HG03159 (cell line): ENCODE measurements around the gene ITM2B.

Experiments
- ATAC-seq: cut with Tn5 transposase; IDR thresholded peaks from one replicate; pipeline ENCODE4 v1.9.1; 2021; ENCODE audit warnings: mild to moderate bottlenecking, moderate library complexity; ENCODE audit not compliant: unreplicated experiment

The ITM2B gene

GRCh38 chr13:48255090-48255489, 22.1 kb downstream of the ITM2B start:
- ATAC-seq, result no peak

DNA sequence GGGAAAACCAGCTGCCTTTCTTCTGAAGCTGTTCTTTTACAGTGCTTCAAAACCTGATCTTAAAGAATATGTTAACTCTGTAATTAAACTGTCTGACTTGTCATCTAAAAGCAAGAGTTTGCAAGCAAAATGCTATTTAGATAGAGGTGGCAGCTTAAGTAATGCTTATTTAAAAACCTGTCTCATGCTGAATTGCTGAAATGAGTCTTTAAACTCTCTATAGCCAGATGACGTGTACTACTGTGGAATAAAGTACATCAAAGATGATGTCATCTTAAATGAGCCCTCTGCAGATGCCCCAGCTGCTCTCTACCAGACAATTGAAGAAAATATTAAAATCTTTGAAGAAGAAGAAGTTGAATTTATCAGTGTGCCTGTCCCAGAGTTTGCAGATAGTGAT, 22.9 kb downstream of the ITM2B start:
- ATAC-seq, result no peak

GRCh38 chr13:48258002-48258401, 25.0 kb downstream of the ITM2B start:
- no peak for ATAC-seq

GRCh38 chr13:48258430-48258829, 25.4 kb downstream of the ITM2B start:
- ATAC-seq, result no peak

DNA sequence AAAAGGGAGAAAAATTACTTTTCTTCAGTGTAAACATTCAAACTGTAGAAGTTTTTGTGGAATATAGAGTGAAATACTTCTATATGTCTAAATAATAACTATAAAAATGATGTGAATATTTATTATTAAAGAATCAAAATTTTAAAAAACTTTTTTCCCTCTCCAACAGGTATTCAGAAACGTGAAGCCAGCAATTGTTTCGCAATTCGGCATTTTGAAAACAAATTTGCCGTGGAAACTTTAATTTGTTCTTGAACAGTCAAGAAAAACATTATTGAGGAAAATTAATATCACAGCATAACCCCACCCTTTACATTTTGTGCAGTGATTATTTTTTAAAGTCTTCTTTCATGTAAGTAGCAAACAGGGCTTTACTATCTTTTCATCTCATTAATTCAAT, 28.0 kb downstream of the ITM2B start:
- ATAC-seq, result no peak

- ATAC-seq, result no peak
These were observed 30.2 kb downstream of the ITM2B start for GRCh38 chr13:48263196-48263595.

GRCh38 chr13:48264058-48264457, 31.1 kb downstream of the ITM2B start:
- no peak for ATAC-seq

DNA sequence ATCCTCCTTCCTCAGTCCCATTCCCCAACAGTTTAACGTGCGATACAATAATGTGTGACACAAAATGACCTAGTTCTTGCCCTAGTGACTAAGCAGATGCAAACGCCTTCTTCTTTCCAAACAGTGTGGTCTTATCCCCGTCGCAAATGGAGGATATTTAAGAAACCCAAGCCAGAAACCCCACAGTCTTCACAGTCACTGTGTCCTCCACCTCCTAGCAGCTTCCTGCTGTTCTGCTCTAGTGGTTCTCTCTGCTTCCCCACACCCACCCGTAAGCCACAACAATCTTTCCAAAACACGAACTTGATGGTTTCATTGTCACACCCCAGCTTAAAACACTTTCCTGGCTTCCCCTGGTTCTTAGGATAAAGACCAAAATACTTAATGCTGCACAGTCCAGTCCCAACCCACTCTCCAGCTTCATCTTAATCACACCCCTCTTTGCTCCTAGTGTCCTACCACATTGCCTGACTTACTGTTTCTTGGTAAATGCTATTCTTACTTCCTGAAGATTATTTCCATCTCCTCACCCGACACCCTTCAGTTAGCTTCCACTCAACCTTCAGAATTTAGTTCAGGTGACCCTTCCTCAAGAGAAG, 32.3 kb downstream of the ITM2B start:
- peak; percentile 60 for ATAC-seq

- no peak for ATAC-seq
These were observed 33.1 kb downstream of the ITM2B start for GRCh38 chr13:48266150-48266549.

GRCh38 chr13:48266701-48267639, 34.0 kb downstream of the ITM2B start:
- ATAC-seq, result no peak

DNA sequence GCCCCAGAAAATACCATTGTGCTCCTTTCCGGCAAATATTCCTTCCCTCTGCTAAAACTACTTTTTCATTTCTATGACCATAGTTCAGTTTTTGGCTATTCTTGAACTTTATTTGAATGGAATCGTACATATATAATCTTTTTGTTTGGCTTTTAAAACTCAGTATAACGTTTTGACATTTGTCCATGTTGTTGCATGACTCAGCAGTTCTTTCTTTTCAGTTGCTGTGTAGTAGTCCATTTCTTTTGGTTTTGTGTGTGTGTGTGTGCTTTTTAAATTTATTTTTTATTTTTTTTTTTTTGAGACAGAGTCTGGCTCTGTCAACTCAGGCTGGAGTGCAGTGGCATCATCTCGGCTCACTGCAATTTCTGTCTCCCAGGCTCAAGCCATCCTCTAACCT, 35.0 kb downstream of the ITM2B start:
- no peak for ATAC-seq

DNA sequence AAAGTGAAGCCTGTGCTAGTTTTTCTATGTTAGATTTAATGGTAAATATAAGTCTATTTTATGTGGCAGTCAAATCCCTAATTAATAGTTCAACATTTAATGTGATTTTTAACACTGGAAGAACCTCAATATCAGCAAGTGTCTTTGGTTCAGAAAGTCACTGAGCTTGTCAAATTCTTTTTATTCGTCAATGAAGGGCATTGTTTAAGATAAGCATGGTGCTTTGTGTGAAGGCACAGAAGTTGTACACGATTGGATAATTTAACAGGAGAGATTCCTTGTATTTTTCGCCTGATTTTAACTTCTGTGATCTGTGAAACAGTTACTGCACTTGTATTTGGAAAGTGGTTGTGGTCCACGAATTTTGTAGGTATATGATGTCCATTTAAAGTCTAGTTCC, 40.3 kb downstream of the ITM2B start:
- ATAC-seq, result no peak

DNA sequence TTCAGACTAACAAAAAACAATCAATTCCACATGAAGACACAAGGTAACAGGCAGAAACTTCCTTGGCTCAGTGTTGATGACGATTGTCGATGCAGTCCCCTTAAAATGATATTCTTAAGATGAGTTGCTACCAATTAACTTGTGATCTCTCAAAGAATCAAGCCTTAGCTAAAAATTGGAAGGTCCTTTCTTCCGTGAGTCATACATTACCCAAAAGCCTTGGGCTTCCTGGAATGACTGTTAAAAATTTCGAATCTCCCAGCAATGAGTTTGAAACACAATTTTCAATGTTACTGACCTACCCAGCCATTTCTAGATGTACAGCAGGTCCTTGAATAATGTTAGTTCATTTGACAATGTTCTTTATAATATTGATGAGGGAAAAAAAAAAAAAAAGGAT, 42.5 kb downstream of the ITM2B start:
- no peak for ATAC-seq

DNA sequence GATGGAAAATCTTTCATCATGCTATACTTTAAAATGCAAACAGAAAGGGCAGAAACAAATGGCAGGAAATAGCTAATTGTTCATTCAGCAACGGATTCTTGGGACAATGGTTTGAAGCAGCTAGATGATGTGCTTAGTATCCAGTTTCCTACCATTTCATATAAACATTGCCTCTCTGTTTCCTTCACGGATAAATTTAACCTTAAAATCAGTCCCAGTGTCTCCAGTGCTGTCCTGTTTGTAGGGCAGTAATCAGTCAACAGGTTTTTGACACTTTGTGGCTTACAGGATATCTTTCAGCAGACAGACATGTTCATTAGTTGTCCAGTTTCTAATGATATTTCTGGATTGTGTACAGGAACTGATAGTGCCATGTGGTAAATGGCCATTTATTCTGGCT, 45.8 kb downstream of the ITM2B start:
- ATAC-seq, result no peak

GRCh38 chr13:48281556-48281955, 48.5 kb downstream of the ITM2B start:
- ATAC-seq, result no peak

GRCh38 chr13:48291730-48292129, 58.7 kb downstream of the ITM2B start:
- no peak for ATAC-seq

GRCh38 chr13:48292650-48293049, 59.6 kb downstream of the ITM2B start:
- no peak for ATAC-seq

DNA sequence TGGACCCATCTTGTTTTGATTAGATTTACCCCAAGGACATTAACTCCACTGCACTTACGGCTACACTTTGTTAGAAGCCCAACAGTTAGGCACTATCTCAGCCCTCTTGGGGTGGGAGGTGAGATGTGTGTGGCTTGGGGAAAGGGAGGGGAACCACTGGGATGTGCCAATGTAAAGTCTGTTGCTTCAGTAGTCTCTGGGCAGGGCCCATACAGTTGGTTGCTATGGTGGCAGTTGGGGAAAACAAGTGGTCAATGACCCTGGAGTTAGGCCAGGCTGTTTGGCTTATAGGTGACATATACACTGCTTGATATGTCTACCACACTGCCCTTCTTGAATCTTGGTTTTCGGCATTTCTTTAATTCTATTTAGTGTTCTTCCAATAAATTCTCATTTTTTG, 61.6 kb downstream of the ITM2B start:
- no peak for ATAC-seq

GRCh38 chr13:48295271-48295670, 62.3 kb downstream of the ITM2B start:
- no peak for ATAC-seq

DNA sequence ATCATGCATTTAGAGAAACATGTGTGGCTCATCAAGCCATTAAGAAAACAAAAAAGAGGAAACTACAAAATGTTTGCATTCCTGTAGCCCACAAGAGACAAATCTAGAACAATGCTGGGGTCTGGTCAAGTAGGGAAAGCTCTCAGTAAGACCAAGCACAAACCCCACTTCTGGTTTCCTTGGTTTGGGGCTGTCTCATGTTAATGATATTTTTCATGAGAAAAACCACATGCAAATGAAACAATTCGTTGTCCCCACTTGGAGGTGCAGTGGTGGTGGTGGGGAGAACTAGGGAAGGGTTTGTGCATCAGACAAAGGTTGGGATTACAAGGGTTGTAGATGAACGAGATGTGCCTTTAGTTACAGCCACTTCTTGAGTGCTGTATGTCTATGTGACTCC, 63.5 kb downstream of the ITM2B start:
- no peak for ATAC-seq

DNA sequence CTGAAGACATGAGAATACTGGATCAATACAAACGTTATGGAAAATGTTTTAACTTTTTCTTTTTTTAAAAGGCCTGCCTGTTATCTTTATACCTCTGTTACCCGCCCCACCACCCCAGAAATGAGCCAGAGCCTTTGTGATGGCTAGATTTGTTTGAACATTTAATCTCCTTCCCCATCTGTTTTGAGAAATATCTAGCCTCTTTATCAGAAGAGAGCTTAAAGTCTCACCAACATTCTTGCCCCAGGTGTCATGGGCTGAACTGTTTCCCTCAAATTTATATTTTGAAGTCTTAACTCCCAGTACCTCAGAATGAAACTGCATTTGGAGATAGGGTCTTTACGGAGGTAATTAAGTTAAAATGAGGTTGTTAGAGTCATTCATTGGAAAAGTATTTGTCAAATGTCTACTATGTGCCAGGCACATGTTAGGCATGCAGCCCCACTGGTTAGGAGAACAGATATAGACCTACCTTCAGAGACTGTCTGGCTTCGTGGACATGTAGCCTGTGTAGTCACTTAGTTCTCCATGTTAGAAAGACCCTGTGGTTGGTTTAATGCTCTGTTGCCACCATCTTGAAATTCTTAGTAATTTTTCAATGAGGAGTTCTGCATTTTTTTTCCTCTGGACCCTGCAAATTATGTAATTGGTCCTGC, 64.3 kb downstream of the ITM2B start:
- no peak for ATAC-seq

DNA sequence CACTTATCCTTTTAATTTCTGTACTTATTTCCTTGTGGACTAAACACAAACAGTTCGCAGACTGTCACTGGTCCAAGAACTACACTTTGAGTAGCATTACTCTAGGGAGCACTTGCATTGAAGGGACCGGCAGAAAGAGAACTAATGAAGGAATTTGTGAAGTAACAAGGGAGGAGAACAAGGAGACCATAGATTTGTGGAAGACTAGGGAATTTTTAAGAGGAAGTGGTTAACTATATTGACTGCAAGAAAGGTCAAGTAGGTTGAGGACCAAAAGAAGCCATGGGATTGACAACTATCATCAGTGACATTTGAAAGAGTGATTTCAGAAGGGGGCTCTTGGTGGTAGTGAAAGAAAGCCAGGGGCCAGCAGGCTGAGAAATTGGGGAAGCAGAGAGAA, 66.6 kb downstream of the ITM2B start:
- ATAC-seq, result no peak
